ENCODE measurements around the gene FOXO6. TPM values are rescaled to one million over a fixed set of nuclear protein-coding genes. Genes with fewer than 3 reads are reported as not detected.

The FOXO6 gene
- total and polyA plus RNA-seq, 9 of the 15 experiments (the other 6 are each of a cell fraction or from before 2014, with no cell fraction given), result 0.04 to 0.31 (median 0.12) TPM; not detected in 5

GRCh38 chr1:41320895-41321676 lies 40.1 kb upstream of the FOXO6 start:
- 2% methylated on average over 20 of the region's 21 CpGs for WGBS (ENCODE audit: insufficient coverage, low coverage, missing lambda C conversion rate)
- CTCF ChIA-PET (ENCODE audit: low intra/inter-chr PET ratio), result interaction anchor here (0.6 to 3.4 kb wide), 3 partner anchors 80 to 102 kb away, joined by 3 to 60 read pairs (median 5); no protein-coding TSS in a partner anchor
- FAIRE-seq, result no peak
- TF ChIP-seq SRSF9 (IDR thresholded peaks at IDR 0.05; ENCODE audit: borderline replicate concordance, low read depth, low read length), result no peak
- no peak for TF ChIP-seq HDAC8 (tag; IDR thresholded peaks at IDR 0.05)
- TF ChIP-seq BMI1 (IDR thresholded peaks at IDR 0.05; ENCODE audit: low read length), result no peak
- TF ChIP-seq E2F4 (CRISPR knock-in tag; IDR thresholded peaks at IDR 0.05; ENCODE audit: low read depth), result no peak
- no peak for TF ChIP-seq ZNF282 (CRISPR knock-in tag; IDR thresholded peaks at IDR 0.05)
- no peak for TF ChIP-seq FOS (IDR thresholded peaks at IDR 0.05; ENCODE audit: extremely low read depth, insufficient read length)
- TF ChIP-seq SFPQ (IDR thresholded peaks at IDR 0.05; ENCODE audit: low read depth, low read length), result no peak
- no peak for TF ChIP-seq THAP12 (CRISPR knock-in tag; IDR thresholded peaks at IDR 0.05)
- TF ChIP-seq NR4A1 (CRISPR knock-in tag; IDR thresholded peaks at IDR 0.05), result no peak
- no peak for TF ChIP-seq NR4A1 (tag; IDR thresholded peaks at IDR 0.05)
- no peak for TF ChIP-seq PURB (CRISPR knock-in tag; IDR thresholded peaks at IDR 0.05; ENCODE audit: low read depth)
- no peak for TF ChIP-seq THAP7 (CRISPR knock-in tag; IDR thresholded peaks at IDR 0.05)
- TF ChIP-seq ZBTB8A (IDR thresholded peaks at IDR 0.05; ENCODE audit: partially characterized antibody), result no peak
- TF ChIP-seq ZNF707 (CRISPR knock-in tag; conservative IDR thresholded peaks at IDR 0.05), result no peak
- TF ChIP-seq NEUROD1 (IDR thresholded peaks at IDR 0.05; ENCODE audit: borderline replicate concordance, low read depth, low read length, partially characterized antibody), result no peak

More at GRCh38 chr1:41320895-41321676, 40.1 kb upstream of the FOXO6 start:
- BruUV-seq (replicated peaks), result no TSS peak
- in situ Hi-C loops (cut with MboI), result no loop called here
- Histone ChIP-seq H3K27ac (ENCODE audit: extremely low read depth, low read depth, low read length) (no peak overlapping the region), H2AFZ (ENCODE audit: low read depth, low read length) (no peak overlapping the region), H3K27me3 (ENCODE audit: control insufficient read depth in 2 of 2, insufficient read depth in 2 of 2, low read length in 2 of 2) (peaks cover 20 to 59% of the 10 kb centered on the region in 2 experiments), H4K20me1 (replicated peaks; ENCODE audit: control insufficient read depth, insufficient read depth, low read length) (no peaks in the 10 kb centered on the region), H3K9me3 (replicated peaks; ENCODE audit: control insufficient read depth, insufficient read depth, low read depth, low read length) (no peaks in the 10 kb centered on the region), H3K79me2 (ENCODE audit: control insufficient read depth, insufficient read depth, low read length) (no peaks in the 10 kb centered on the region), H3K9me1 (ENCODE audit: control insufficient read depth, insufficient read depth, low read length) (no peaks in the 10 kb centered on the region), H3K9ac (ENCODE audit: insufficient read depth in 1 of 2, low read depth in 2 of 2, low read length in 2 of 2) (no peak overlapping the region), H3K4me2 (ENCODE audit: insufficient read depth, low read length) (no peak overlapping the region), H3K4me3 (no peak overlapping the region), H3K4me1 (replicated peaks in 1 of 2; ENCODE audit: control insufficient read depth in 2 of 2, insufficient read depth in 2 of 2, low read length in 2 of 2) (no peaks in the 10 kb centered on the region), H3K36me3 (ENCODE audit: control insufficient read depth, insufficient read depth, low read length) (no peaks in the 10 kb centered on the region)
- POLR2A ChIA-PET, result interaction anchor here (0.6 to 0.9 kb wide), 2 partner anchors 11 to 1499 kb away, joined by 3 read pairs; no protein-coding TSS in a partner anchor
- ATAC-seq (no peak), DNase-seq (ENCODE audit: extremely low read depth in 1 of 4, low spot score in 3 of 4) (no peak)
- intact Hi-C loops (cut with micrococcal nuclease), result no loop called here

Measured in K562 (cell line).